ENCODE results near the gene TRMT11. TPM values are rescaled to one million over a fixed set of nuclear protein-coding genes. Genes with fewer than 3 reads are reported as not detected.

TRMT11 gene
- polyA plus RNA-seq, 1 donor (not counting 4 experiments of a cell fraction or from before 2014, with no cell fraction given) = 23.0 TPM

DNA sequence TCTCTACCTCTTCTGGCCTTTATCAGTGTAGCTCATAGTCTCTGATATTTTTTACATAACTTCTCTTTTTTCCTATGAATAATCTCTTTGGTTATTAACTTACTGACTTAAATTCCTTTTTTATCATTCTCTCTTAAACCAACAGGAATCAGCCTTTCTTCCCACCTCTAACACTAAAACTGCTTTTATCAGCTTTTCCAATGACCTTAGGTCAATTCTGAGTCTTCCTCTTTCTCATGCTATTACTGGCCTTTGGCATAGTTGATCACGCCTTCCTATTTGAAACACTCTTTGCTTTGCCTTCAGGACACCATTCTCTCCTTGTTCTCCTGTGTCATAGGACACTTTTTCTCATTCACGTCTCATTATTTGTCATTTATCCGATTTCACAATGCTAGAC is 37.9 kb upstream of the TRMT11 start:
- peaks cover 63% of the 10 kb centered on the region for H3K4me1 ChIP-seq (ENCODE audit: control insufficient read depth, extremely low read depth, insufficient read depth, low read length)
- no peaks in the 10 kb centered on the region for H3K9me1 ChIP-seq (ENCODE audit: control insufficient read depth, extremely low read depth, insufficient read depth, low read length)
- TF ChIP-seq, protein P1, sequence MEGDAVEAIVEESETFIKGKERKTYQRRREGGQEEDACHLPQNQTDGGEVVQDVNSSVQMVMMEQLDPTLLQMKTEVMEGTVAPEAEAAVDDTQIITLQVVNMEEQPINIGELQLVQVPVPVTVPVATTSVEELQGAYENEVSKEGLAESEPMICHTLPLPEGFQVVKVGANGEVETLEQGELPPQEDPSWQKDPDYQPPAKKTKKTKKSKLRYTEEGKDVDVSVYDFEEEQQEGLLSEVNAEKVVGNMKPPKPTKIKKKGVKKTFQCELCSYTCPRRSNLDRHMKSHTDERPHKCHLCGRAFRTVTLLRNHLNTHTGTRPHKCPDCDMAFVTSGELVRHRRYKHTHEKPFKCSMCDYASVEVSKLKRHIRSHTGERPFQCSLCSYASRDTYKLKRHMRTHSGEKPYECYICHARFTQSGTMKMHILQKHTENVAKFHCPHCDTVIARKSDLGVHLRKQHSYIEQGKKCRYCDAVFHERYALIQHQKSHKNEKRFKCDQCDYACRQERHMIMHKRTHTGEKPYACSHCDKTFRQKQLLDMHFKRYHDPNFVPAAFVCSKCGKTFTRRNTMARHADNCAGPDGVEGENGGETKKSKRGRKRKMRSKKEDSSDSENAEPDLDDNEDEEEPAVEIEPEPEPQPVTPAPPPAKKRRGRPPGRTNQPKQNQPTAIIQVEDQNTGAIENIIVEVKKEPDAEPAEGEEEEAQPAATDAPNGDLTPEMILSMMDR (optimal IDR thresholded peaks at IDR 0.05 in 1 of 3, IDR thresholded peaks at IDR 0.05 in 1 of 3, conservative IDR thresholded peaks at IDR 0.05 in 1 of 3; ENCODE audit: extremely low read depth in 1 of 3, insufficient read depth in 2 of 3, low read length in 3 of 3) = no peak
- no peak for TF ChIP-seq EZH2 (IDR thresholded peaks at IDR 0.05; ENCODE audit: low read length)
- dilution Hi-C loops (cut with MboI; ENCODE audit: extremely low pct_ligation_motif_present, low sequenced_read_pairs) = no loop called here
- H2AFZ ChIP-seq (ENCODE audit: control insufficient read depth, low read length) = no peak overlapping the region
- DNase-seq (ENCODE audit: low read depth, low spot score) (no peak), FAIRE-seq (no peak)
- H3K4me3 ChIP-seq (ENCODE audit: control insufficient read depth in 2 of 3, extremely low read depth in 1 of 3, insufficient read depth in 2 of 3, low read depth in 1 of 3, low read length in 3 of 3) = no peak overlapping the region
- H3K4me2 ChIP-seq (ENCODE audit: control insufficient read depth, extremely low read depth, insufficient read depth, low read depth, low read length) = no peak overlapping the region
- no peak overlapping the region for H3K27ac ChIP-seq (ENCODE audit: control insufficient read depth, insufficient read depth, low read length)
- H3K27me3 ChIP-seq (ENCODE audit: control insufficient read depth, extremely low read depth, insufficient read depth, low read length) = no peaks in the 10 kb centered on the region
- no peaks in the 10 kb centered on the region for H3K36me3 ChIP-seq (ENCODE audit: control insufficient read depth in 2 of 2, extremely low read depth in 1 of 2, insufficient read depth in 2 of 2, low read length in 2 of 2)
- no peak overlapping the region for H3K9ac ChIP-seq (ENCODE audit: control insufficient read depth, extremely low read depth, insufficient read depth, low read length)
- no peaks in the 10 kb centered on the region for H3K9me3 ChIP-seq (ENCODE audit: control insufficient read depth, low read depth, low read length)
- no peaks in the 10 kb centered on the region for H3K79me2 ChIP-seq (ENCODE audit: control insufficient read depth, insufficient read depth, low read length)
- no peaks in the 10 kb centered on the region for H4K20me1 ChIP-seq (ENCODE audit: control insufficient read depth, extremely low read depth, insufficient read depth, low read length)

GRCh38 chr6:125949069-125949468 is 37.3 kb upstream of the TRMT11 start:
- Histone ChIP-seq H3K36me3 (ENCODE audit: control insufficient read depth in 2 of 2, extremely low read depth in 1 of 2, insufficient read depth in 2 of 2, low read length in 2 of 2) (no peaks in the 10 kb centered on the region), H3K9me1 (ENCODE audit: control insufficient read depth, extremely low read depth, insufficient read depth, low read length) (no peaks in the 10 kb centered on the region), H3K79me2 (ENCODE audit: control insufficient read depth, insufficient read depth, low read length) (no peaks in the 10 kb centered on the region), H3K4me1 (ENCODE audit: control insufficient read depth, extremely low read depth, insufficient read depth, low read length) (peaks cover 57% of the 10 kb centered on the region), H2AFZ (ENCODE audit: control insufficient read depth, low read length) (no peak overlapping the region), H3K4me2 (ENCODE audit: control insufficient read depth, extremely low read depth, insufficient read depth, low read depth, low read length) (no peak overlapping the region), H3K9me3 (ENCODE audit: control insufficient read depth, low read depth, low read length) (no peaks in the 10 kb centered on the region), H3K27ac (ENCODE audit: control insufficient read depth, insufficient read depth, low read length) (no peak overlapping the region), H3K27me3 (ENCODE audit: control insufficient read depth, extremely low read depth, insufficient read depth, low read length) (no peaks in the 10 kb centered on the region), H3K9ac (ENCODE audit: control insufficient read depth, extremely low read depth, insufficient read depth, low read length) (no peak overlapping the region), H4K20me1 (ENCODE audit: control insufficient read depth, extremely low read depth, insufficient read depth, low read length) (no peaks in the 10 kb centered on the region), H3K4me3 (ENCODE audit: control insufficient read depth in 2 of 3, extremely low read depth in 1 of 3, insufficient read depth in 2 of 3, low read depth in 1 of 3, low read length in 3 of 3) (no peak overlapping the region)
- DNase-seq (ENCODE audit: low read depth, low spot score) = no peak
- no peak for FAIRE-seq
- no peak for TF ChIP-seq EZH2 (IDR thresholded peaks at IDR 0.05; ENCODE audit: low read length)
- TF ChIP-seq, protein P1 (optimal IDR thresholded peaks at IDR 0.05 in 1 of 3, IDR thresholded peaks at IDR 0.05 in 1 of 3, conservative IDR thresholded peaks at IDR 0.05 in 1 of 3; ENCODE audit: extremely low read depth in 1 of 3, insufficient read depth in 2 of 3, low read length in 3 of 3) = no peak
- dilution Hi-C loops (cut with MboI; ENCODE audit: extremely low pct_ligation_motif_present, low sequenced_read_pairs) = no loop called here
